ENCODE results near the gene KCNMA1.

KCNMA1 gene

GRCh38 chr10:76944640-76945039 lies 693.0 kb downstream of the KCNMA1 start:
- no peak for DNase-seq

GRCh38 chr10:76942628-76943416 lies 694.8 kb downstream of the KCNMA1 start:
- no peak for DNase-seq

- no peak for DNase-seq
These were observed 697.6 kb downstream of the KCNMA1 start for GRCh38 chr10:76939933-76940468.

- no peak for DNase-seq
These were observed 700.4 kb downstream of the KCNMA1 start for GRCh38 chr10:76937181-76937600.

- DNase-seq: no peak
These were observed 701.5 kb downstream of the KCNMA1 start for GRCh38 chr10:76935941-76936613.

GRCh38 chr10:76928565-76928964 lies 709.0 kb downstream of the KCNMA1 start:
- DNase-seq: no peak

GRCh38 chr10:76925636-76926405 lies 711.8 kb downstream of the KCNMA1 start:
- no peak for DNase-seq

- DNase-seq: no peak
These were observed 714.9 kb downstream of the KCNMA1 start for GRCh38 chr10:76922666-76923065.

- DNase-seq: no peak
These were observed 716.1 kb downstream of the KCNMA1 start for GRCh38 chr10:76921383-76922010.

- DNase-seq: no peak
These were observed 717.0 kb downstream of the KCNMA1 start for GRCh38 chr10:76920581-76920980.

GRCh38 chr10:76918106-76918505 lies 719.5 kb downstream of the KCNMA1 start:
- no peak for DNase-seq

GRCh38 chr10:76917071-76917470 lies 720.5 kb downstream of the KCNMA1 start:
- no peak for DNase-seq

GRCh38 chr10:76916536-76916935 lies 721.1 kb downstream of the KCNMA1 start:
- DNase-seq: no peak

- no peak for DNase-seq
These were observed 722.3 kb downstream of the KCNMA1 start for GRCh38 chr10:76915316-76915715.

- no peak for DNase-seq
These were observed 726.4 kb downstream of the KCNMA1 start for GRCh38 chr10:76911184-76911583.

GRCh38 chr10:76910184-76910962 lies 727.2 kb downstream of the KCNMA1 start:
- DNase-seq: no peak

GRCh38 chr10:76906256-76906655 lies 731.4 kb downstream of the KCNMA1 start:
- DNase-seq: no peak

GRCh38 chr10:76905251-76905650 lies 732.4 kb downstream of the KCNMA1 start:
- no peak for DNase-seq

- no peak for DNase-seq
These were observed 734.1 kb downstream of the KCNMA1 start for GRCh38 chr10:76903387-76903945.

GRCh38 chr10:76902949-76903348 lies 734.7 kb downstream of the KCNMA1 start:
- no peak for DNase-seq

- DNase-seq: no peak
These were observed 735.9 kb downstream of the KCNMA1 start for GRCh38 chr10:76901701-76902100.

- DNase-seq: no peak
These were observed 738.1 kb downstream of the KCNMA1 start for GRCh38 chr10:76899490-76899889.
